GM21737 (cell line): ENCODE measurements around the gene TRIM45.
"Not testable (repeated sequence)": the region's sequence is repeated elsewhere in the genome, so short reads cannot be mapped to it uniquely, and the experiment has no call there.

ENCODE experiments used
- ATAC-seq: cut with Tn5 transposase; IDR thresholded peaks from one replicate; pipeline ENCODE4 v1.9.1; 2021; ENCODE audit warnings: mild to moderate bottlenecking, moderate library complexity; ENCODE audit not compliant: unreplicated experiment

The TRIM45 gene

GRCh38 chr1:117101858-117102257, 19.7 kb downstream of the TRIM45 start:
- not testable (repeated sequence) for ATAC-seq

DNA sequence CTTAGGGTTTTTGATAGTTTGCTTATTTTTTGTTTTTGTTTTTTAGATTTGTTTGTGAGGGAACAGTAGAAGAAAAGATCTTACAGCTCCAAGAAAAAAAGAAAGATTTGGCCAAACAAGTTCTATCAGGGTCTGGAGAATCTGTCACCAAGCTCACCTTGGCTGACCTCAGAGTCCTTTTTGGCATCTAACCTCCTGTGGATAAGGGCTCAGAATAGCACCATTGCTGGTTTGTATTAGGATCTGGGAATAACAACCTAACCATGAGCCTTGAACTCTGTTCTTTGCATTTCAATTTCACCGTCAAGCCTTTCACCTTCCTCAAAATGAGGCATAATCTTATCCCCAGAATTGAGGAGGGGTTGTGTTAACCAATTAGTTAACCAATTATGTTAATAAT, 20.2 kb downstream of the TRIM45 start:
- ATAC-seq = no peak

DNA sequence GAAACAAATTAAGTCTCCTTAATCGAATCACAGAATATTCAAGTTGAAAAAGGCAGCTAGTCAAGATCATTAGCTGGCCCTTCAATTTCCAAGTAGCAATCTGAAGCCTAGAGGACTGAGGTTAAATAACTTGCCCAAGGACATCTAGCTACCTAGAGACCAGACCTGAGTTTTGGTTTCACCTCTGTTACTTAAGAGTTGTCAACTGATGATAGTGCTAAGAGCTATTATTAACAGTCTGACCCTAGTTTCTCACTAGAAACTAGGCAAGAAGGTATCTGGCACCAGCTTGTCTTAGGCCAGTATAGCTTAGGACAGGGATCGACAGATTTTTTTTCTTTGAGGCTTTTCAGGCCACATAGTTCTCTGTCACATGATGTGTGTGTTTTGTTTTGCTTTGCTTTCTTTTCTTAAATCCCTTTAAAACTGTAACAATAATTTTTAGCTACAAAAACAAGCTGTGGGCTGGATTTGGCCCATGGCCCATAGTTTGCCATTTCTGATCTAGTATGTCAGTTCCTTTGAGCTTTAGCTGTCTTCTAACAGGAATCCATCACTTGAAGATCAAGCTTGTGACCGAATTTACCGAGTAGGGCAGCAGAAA, 23.2 kb downstream of the TRIM45 start:
- ATAC-seq = no peak

DNA sequence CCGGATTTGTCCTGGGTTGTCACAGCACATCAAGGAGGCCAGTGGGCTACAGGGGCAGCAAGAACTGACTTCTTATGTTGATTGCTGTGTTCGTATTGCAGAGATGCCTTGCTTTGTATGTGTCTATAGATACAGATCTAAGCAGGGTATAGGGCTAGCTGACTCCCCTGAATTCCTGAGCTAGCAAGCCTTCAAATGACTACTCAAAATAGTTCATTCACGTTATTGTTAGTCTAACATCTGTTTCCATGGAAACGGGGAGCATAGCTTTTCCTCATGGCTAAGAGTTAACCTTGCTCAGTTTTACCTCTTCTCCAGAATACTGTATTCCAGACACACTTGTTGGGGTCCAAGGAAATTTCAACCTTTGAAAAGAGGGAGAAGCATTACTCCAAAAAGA, 24.1 kb downstream of the TRIM45 start:
- no peak for ATAC-seq

DNA sequence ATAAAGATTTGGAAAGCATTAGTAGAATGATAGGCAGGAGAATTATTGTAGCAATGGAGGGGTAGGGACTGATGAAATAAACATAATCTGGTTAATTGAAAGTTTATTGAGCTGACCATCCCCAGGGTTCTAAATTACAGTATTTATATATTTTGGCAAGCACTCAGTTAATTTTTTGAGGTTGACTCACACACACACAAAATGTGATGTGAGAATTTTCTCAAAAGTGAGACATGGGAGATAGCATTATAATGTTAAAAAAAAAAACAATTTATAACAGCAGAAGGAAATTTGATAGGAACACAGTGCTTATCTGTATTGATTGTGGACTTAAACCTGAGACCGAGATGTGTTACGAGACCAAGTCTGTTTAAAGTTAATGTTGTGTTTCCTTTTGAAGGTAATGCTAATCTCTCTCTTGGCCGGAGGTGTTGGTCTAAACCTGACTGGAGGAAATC, 24.6 kb downstream of the TRIM45 start:
- no peak for ATAC-seq

GRCh38 chr1:117094841-117095604, 26.5 kb downstream of the TRIM45 start:
- ATAC-seq = no peak

DNA sequence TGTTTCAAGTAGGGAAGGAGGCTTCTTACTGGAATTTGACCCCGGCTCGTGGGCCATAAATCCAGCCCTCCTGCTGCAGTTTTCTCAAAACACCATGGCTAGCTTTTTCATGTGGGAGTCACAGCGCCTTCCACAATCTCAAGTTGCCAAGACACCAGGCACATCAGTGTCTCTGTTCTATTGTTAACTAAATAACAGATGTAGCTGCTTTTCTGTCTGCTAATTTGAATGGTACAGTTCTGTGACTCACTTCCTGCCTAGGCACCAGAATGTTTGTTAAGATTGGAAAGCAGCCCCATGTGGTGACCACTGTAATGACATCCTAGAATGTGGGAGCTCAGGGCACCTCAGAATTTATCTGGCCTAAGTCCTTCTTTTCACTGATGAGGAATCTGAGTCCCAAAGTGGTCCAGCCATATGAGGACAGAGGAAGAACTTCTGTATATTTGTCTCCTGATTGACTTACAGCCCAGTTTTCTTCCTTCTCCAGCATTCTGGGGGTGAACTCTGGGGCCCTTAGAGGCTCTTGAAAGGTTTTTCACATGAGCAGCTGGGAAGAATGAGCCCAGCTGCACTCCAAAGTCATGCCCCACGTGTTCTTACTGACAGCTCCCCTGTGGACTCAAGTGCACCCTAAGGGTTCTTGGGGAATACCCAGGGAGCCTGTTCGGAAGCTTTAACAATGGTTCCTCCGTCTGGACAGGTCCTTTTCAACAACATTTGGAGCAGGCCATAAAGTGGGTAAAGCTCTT, 27.5 kb downstream of the TRIM45 start:
- ATAC-seq = no peak

- ATAC-seq = no peak
These were observed 28.4 kb downstream of the TRIM45 start for GRCh38 chr1:117093091-117093534.

GRCh38 chr1:117092594-117092993, 29.0 kb downstream of the TRIM45 start:
- no peak for ATAC-seq

- no peak for ATAC-seq
These were observed 31.6 kb downstream of the TRIM45 start for GRCh38 chr1:117089996-117090395.

DNA sequence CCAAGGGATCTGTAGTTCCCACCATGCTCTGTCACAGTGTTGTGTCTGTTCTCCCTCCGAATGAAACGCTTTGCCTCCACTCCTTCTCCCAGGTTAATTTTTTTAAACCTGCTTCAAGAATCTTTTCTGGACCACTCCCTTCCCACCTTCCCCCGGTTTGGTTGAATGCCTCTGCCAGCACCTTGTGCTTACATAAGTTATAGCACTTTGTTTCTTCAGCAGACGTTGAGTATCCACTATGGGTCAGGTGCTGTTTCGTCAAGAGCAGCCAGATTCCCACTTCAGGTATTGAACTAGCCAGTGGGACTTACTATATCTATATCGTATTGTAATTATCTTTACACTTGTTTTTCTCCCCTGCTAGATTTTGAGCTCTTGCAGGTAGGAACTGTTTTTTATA, 33.9 kb downstream of the TRIM45 start:
- ATAC-seq = no peak

DNA sequence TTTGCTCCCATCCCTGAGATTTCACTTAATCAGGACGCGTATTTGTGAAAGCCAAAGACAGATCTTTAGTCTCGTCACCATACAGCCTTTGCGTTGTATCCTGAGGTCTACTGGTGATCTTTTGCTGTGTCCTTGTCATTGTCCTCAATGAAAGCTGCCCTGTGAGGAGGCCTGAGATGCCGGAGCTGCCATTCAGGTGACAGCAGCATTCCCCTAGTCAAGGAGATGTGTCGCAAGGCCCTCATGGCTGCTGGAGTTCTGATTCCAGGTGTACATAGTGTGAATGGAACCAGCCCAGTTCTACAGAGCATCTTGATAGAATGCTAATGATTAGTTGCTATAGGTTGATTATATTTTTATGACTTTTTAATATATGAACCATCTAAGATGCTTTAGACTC, 37.3 kb downstream of the TRIM45 start:
- ATAC-seq = no peak

GRCh38 chr1:117079737-117080136, 41.8 kb downstream of the TRIM45 start:
- no peak for ATAC-seq

- ATAC-seq = no peak
These were observed 44.3 kb downstream of the TRIM45 start for GRCh38 chr1:117077267-117077666.

- ATAC-seq = no peak
These were observed 44.9 kb downstream of the TRIM45 start for GRCh38 chr1:117076648-117077047.

- ATAC-seq = no peak
These were observed 51.4 kb downstream of the TRIM45 start for GRCh38 chr1:117070124-117070523.

- ATAC-seq = no peak
These were observed 52.2 kb downstream of the TRIM45 start for GRCh38 chr1:117069220-117069844.

GRCh38 chr1:117068580-117068979, 53.0 kb downstream of the TRIM45 start:
- no peak for ATAC-seq

GRCh38 chr1:117067533-117068370, 53.8 kb downstream of the TRIM45 start:
- peak; percentile 59 for ATAC-seq

- ATAC-seq = no peak
These were observed 55.2 kb downstream of the TRIM45 start for GRCh38 chr1:117066367-117066766.
